Parathyroid adenoma (tissue), 2 donors: ENCODE data around the gene IGDCC3.
"Not testable (repeated sequence)": the region's sequence is repeated elsewhere in the genome, so short reads cannot be mapped to it uniquely, and the experiment has no call there.

Experiments
- H2AFZ ChIP-seq: fragments of 300-600 bp; sonication (generic); one replicate; pipeline ENCODE4 v1.7.0; 2017; ENCODE audit warnings: antibody characterized with exemption, mild to moderate bottlenecking
- H3K27ac ChIP-seq: fragments of 300-600 bp; sonication (generic); one replicate; pipeline ENCODE4 v1.7.0; 2017
- H3K27me3 ChIP-seq: fragments of 300-600 bp; sonication (generic); one replicate; pipeline ENCODE4 v1.7.0; 2017; ENCODE audit warnings: low read length; ENCODE audit not compliant: control insufficient read depth, insufficient read depth
- H3K36me3 ChIP-seq: fragments of 300-600 bp; sonication (generic); one replicate; pipeline ENCODE4 v1.7.0; 2017; ENCODE audit warnings: low read length; ENCODE audit not compliant: control insufficient read depth, insufficient read depth
- H3K4me1 ChIP-seq: fragments of 300-600 bp; sonication (generic); one replicate; pipeline ENCODE4 v1.7.0; 2017; ENCODE audit warnings: control low read depth
- H3K4me2 ChIP-seq: fragments of 300-600 bp; sonication (generic); one replicate; pipeline ENCODE4 v1.7.0; 2017; ENCODE audit warnings: low read length
- H3K4me3 ChIP-seq: fragments of 300-600 bp; sonication (generic); one replicate; pipeline ENCODE4 v1.7.0; 2017; ENCODE audit warnings: low read depth, low read length
- H3K79me2 ChIP-seq: fragments of 300-600 bp; sonication (generic); one replicate; pipeline ENCODE4 v1.7.0; 2017; ENCODE audit warnings: control low read depth
- H3K9ac ChIP-seq: fragments of 300-600 bp; sonication (generic); one replicate; pipeline ENCODE4 v1.7.0; 2017; ENCODE audit warnings: mild to moderate bottlenecking
- H3K9me3 ChIP-seq: fragments of 300-600 bp; sonication (generic); one replicate; pipeline ENCODE4 v1.7.0; 2017; ENCODE audit warnings: low read length; ENCODE audit not compliant: control insufficient read depth
- CTCF ChIP-seq: fragments of 300-600 bp; sonication (generic); IDR thresholded peaks from one replicate; pipeline ENCODE4 v1.7.0; 2017; ENCODE audit warnings: antibody characterized with exemption, mild to moderate bottlenecking
- donor health status: primary hyperparathyroidism.

The IGDCC3 gene

GRCh38 chr15:65399001-65399706 is 21.4 kb upstream of the IGDCC3 start:
- H3K36me3 ChIP-seq, result no peaks in the 10 kb centered on the region
- no peaks in the 10 kb centered on the region for H3K9me3 ChIP-seq
- H3K4me3 ChIP-seq, result no peak overlapping the region
- no peaks in the 10 kb centered on the region for H3K27me3 ChIP-seq
- no peak overlapping the region for H3K9ac ChIP-seq
- H3K4me2 ChIP-seq, result no peak overlapping the region
- H3K79me2 ChIP-seq, result no peaks in the 10 kb centered on the region
- H2AFZ ChIP-seq, result no peak overlapping the region
- TF ChIP-seq CTCF, result no peak
- no peak overlapping the region for H3K27ac ChIP-seq
- no peaks in the 10 kb centered on the region for H3K4me1 ChIP-seq

GRCh38 chr15:65398486-65398885 is 20.7 kb upstream of the IGDCC3 start:
- not testable (repeated sequence) for H3K79me2 ChIP-seq, H3K27me3 ChIP-seq, H3K4me2 ChIP-seq, H3K9ac ChIP-seq, H2AFZ ChIP-seq, H3K27ac ChIP-seq, H3K4me3 ChIP-seq, H3K36me3 ChIP-seq, H3K9me3 ChIP-seq, H3K4me1 ChIP-seq

GRCh38 chr15:65396965-65397317 is 19.1 kb upstream of the IGDCC3 start:
- Histone ChIP-seq H3K4me2 (no peak overlapping the region), H3K4me3 (no peak overlapping the region), H2AFZ (no peak overlapping the region), H3K9ac (no peak overlapping the region), H3K27ac (no peak overlapping the region), H3K27me3 (no peaks in the 10 kb centered on the region), H3K36me3 (no peaks in the 10 kb centered on the region), H3K9me3 (no peaks in the 10 kb centered on the region), H3K4me1 (no peaks in the 10 kb centered on the region), H3K79me2 (no peaks in the 10 kb centered on the region)
- TF ChIP-seq CTCF, result no peak

GRCh38 chr15:65396283-65396964 is 18.6 kb upstream of the IGDCC3 start:
- no peaks in the 10 kb centered on the region for H3K9me3 ChIP-seq
- H3K4me3 ChIP-seq, result no peak overlapping the region
- H3K9ac ChIP-seq, result no peak overlapping the region
- H3K4me1 ChIP-seq, result no peaks in the 10 kb centered on the region
- no peak for TF ChIP-seq CTCF
- H3K36me3 ChIP-seq, result no peaks in the 10 kb centered on the region
- H3K79me2 ChIP-seq, result no peaks in the 10 kb centered on the region
- no peak overlapping the region for H3K4me2 ChIP-seq
- no peaks in the 10 kb centered on the region for H3K27me3 ChIP-seq
- H3K27ac ChIP-seq, result no peak overlapping the region
- H2AFZ ChIP-seq, result no peak overlapping the region

- Histone ChIP-seq H3K27ac (no peak overlapping the region), H3K9ac (no peak overlapping the region), H3K36me3 (no peaks in the 10 kb centered on the region), H3K4me2 (peak overlapping the region; percentile 1), H3K79me2 (no peaks in the 10 kb centered on the region), H2AFZ (no peak overlapping the region), H3K4me3 (no peak overlapping the region), H3K27me3 (no peaks in the 10 kb centered on the region), H3K4me1 (no peaks in the 10 kb centered on the region), H3K9me3 (no peaks in the 10 kb centered on the region)
- no peak for TF ChIP-seq CTCF
These were observed 17.9 kb upstream of the IGDCC3 start for GRCh38 chr15:65395567-65396202.
